HEK293 (cell line): ENCODE data around the gene MAP4K5.

Experiments used
- CTCF ChIA-PET: fragments of 350-600 bp; formaldehyde crosslinking; extraction: SDS; loops from one replicate; lab custom pipeline; 2021; ENCODE audit warnings: antibody characterized with exemption; lab: Yijun Ruan, JAX
- POLR2A ChIA-PET: fragments of 300-600 bp; formaldehyde crosslinking; extraction: SDS; loops from one replicate; lab custom pipeline; 2020; ENCODE audit warnings: antibody characterized with exemption, inconsistent platforms; lab: Yijun Ruan, JAX
- H3K27ac ChIP-seq: fragments of 200-500 bp; sonication (Bioruptor generic); 2 replicates; pipeline ENCODE4 v1.5.1; 2014; ENCODE audit warnings: low read depth, low read length, control low read depth, inconsistent platforms; ENCODE audit errors: extremely low read depth
- H3K36me3 ChIP-seq, 2 experiments: fragments of 200-500 bp in 1 of 2; sonication (Bioruptor generic) in 1 of 2; 1 replicate in 1 of 2; 2 replicates in 1 of 2; pipeline ENCODE4 v1.5.1; 2014 to 2017; ENCODE audit warnings: inconsistent platforms in 2 of 2, low read length in 2 of 2; ENCODE audit not compliant: control insufficient read depth in 2 of 2, insufficient read depth in 1 of 2
- H3K4me1 ChIP-seq: fragments of 200-500 bp; sonication (Bioruptor generic); 2 replicates; pipeline ENCODE4 v1.5.1; 2014; ENCODE audit warnings: mild to moderate bottlenecking, low read length, inconsistent platforms; ENCODE audit not compliant: control insufficient read depth, insufficient read depth
- H3K4me3 ChIP-seq: 2 replicates; pipeline ENCODE4 v1.5.1; 2011; ENCODE audit warnings: low read depth, mild to moderate bottlenecking, control low read depth, low read length, moderate library complexity
- H3K9me3 ChIP-seq: fragments of 200-500 bp; sonication (Bioruptor generic); 2 replicates; pipeline ENCODE4 v1.5.1; 2014; ENCODE audit warnings: low read depth, low read length, inconsistent platforms; ENCODE audit not compliant: control insufficient read depth, insufficient read depth
- GLI2 ChIP-seq: fragments of 450-650 bp; formaldehyde crosslinking; IDR thresholded peaks from 2 replicates; pipeline ENCODE4; 2017; ENCODE audit warnings: missing biosample characterization, missing genetic modification characterization, low read depth, borderline replicate concordance
- GLIS2 ChIP-seq: fragments of 450-650 bp; formaldehyde crosslinking; IDR thresholded peaks from 2 replicates; pipeline ENCODE4 v1.5.1; 2016; ENCODE audit warnings: missing biosample characterization, missing genetic modification characterization
- KLF1 ChIP-seq: fragments of 450-650 bp; formaldehyde crosslinking; IDR thresholded peaks from 2 replicates; pipeline ENCODE4 v1.5.1; 2016; ENCODE audit warnings: missing biosample characterization, missing genetic modification characterization
- MZF1 ChIP-seq: fragments of 450-650 bp; formaldehyde crosslinking; IDR thresholded peaks from 2 replicates; pipeline ENCODE4 v1.5.1; 2017; ENCODE audit warnings: missing biosample characterization, missing genetic modification characterization, borderline replicate concordance
- TRIM28 ChIP-seq: IDR thresholded peaks from 2 replicates; pipeline ENCODE4 v1.6.1; 2011; ENCODE audit warnings: low read length, control low read depth, borderline replicate concordance
- WT1 ChIP-seq: fragments of 450-650 bp; formaldehyde crosslinking; IDR thresholded peaks from 2 replicates; pipeline ENCODE4 v1.5.1; 2016; ENCODE audit warnings: missing biosample characterization, missing genetic modification characterization
- YY1 ChIP-seq: fragments of 450-650 bp; formaldehyde crosslinking; IDR thresholded peaks from 2 replicates; pipeline ENCODE4 v1.5.1; 2018; ENCODE audit warnings: missing biosample characterization, missing genetic modification characterization
- ZFHX2 ChIP-seq: fragments of 450-650 bp; formaldehyde crosslinking; conservative IDR thresholded peaks from 2 replicates; pipeline ENCODE4 v1.5.1; 2016; ENCODE audit warnings: missing biosample characterization, missing genetic modification characterization
- ZNF138 ChIP-seq: fragments of 450-650 bp; formaldehyde crosslinking; IDR thresholded peaks from 2 replicates; pipeline ENCODE4 v1.5.1; 2016; ENCODE audit warnings: missing biosample characterization, missing genetic modification characterization, borderline replicate concordance
- ZNF146 ChIP-seq: fragments of 450-650 bp; formaldehyde crosslinking; IDR thresholded peaks from 2 replicates; pipeline ENCODE4 v1.5.1; 2016; ENCODE audit warnings: missing biosample characterization, missing genetic modification characterization
- ZNF350 ChIP-seq: fragments of 450-650 bp; formaldehyde crosslinking; IDR thresholded peaks from 2 replicates; pipeline ENCODE4 v1.5.0; 2017; ENCODE audit warnings: missing biosample characterization, mild to moderate bottlenecking, missing genetic modification characterization
- ZNF354C ChIP-seq: fragments of 450-650 bp; formaldehyde crosslinking; IDR thresholded peaks from 2 replicates; pipeline ENCODE4 v1.5.1; 2016; ENCODE audit warnings: missing biosample characterization, missing genetic modification characterization, low read depth, borderline replicate concordance
- ZNF391 ChIP-seq: fragments of 450-650 bp; formaldehyde crosslinking; IDR thresholded peaks from 2 replicates; pipeline ENCODE4 v1.5.1; 2016; ENCODE audit warnings: low read depth, missing biosample characterization, missing genetic modification characterization, borderline replicate concordance
- ZNF426 ChIP-seq: fragments of 450-650 bp; formaldehyde crosslinking; IDR thresholded peaks from 2 replicates; pipeline ENCODE4 v1.5.1; 2017; ENCODE audit warnings: missing biosample characterization, missing genetic modification characterization, mild to moderate bottlenecking, inconsistent platforms, moderate library complexity
- ZNF473 ChIP-seq: fragments of 450-650 bp; formaldehyde crosslinking; IDR thresholded peaks from 2 replicates; pipeline ENCODE4 v1.5.1; 2017; ENCODE audit warnings: missing biosample characterization, missing genetic modification characterization
- ZNF544 ChIP-seq: fragments of 450-650 bp; formaldehyde crosslinking; IDR thresholded peaks from 2 replicates; pipeline ENCODE4 v1.5.0; 2017; ENCODE audit warnings: missing biosample characterization, missing genetic modification characterization
- ZNF621 ChIP-seq: fragments of 450-650 bp; formaldehyde crosslinking; IDR thresholded peaks from 2 replicates; pipeline ENCODE4 v1.5.1; 2017; ENCODE audit warnings: missing biosample characterization, missing genetic modification characterization
- ZNF701 ChIP-seq: fragments of 450-650 bp; formaldehyde crosslinking; IDR thresholded peaks from 2 replicates; pipeline ENCODE4 v1.5.1; 2016; ENCODE audit warnings: missing biosample characterization, missing genetic modification characterization
- ZNF768 ChIP-seq: fragments of 450-650 bp; formaldehyde crosslinking; IDR thresholded peaks from 2 replicates; pipeline ENCODE4 v1.5.1; 2018; ENCODE audit warnings: missing biosample characterization, mild to moderate bottlenecking, missing genetic modification characterization
- ZSCAN16 ChIP-seq: fragments of 450-650 bp; formaldehyde crosslinking; IDR thresholded peaks from 2 replicates; pipeline ENCODE4 v1.5.1; 2016; ENCODE audit warnings: missing biosample characterization, missing genetic modification characterization
- ZXDB ChIP-seq: fragments of 450-650 bp; formaldehyde crosslinking; IDR thresholded peaks from 2 replicates; pipeline ENCODE4 v1.5.1; 2016; ENCODE audit warnings: missing biosample characterization, missing genetic modification characterization
- TF ChIP-seq, protein P1 (sequence below): fragments of 450-650 bp; IDR thresholded peaks from 2 replicates; pipeline ENCODE4 v1.5.1; 2018; ENCODE audit warnings: missing biosample characterization, mild to moderate bottlenecking, missing genetic modification characterization
- TF ChIP-seq, protein P2 (sequence below): fragments of 450-650 bp; formaldehyde crosslinking; IDR thresholded peaks from 2 replicates; pipeline ENCODE4 v1.5.1; 2016; ENCODE audit warnings: missing biosample characterization, missing genetic modification characterization
- TF ChIP-seq, protein P3 (sequence below): fragments of 450-650 bp; formaldehyde crosslinking; IDR thresholded peaks from 2 replicates; pipeline ENCODE4 v1.5.1; 2016; ENCODE audit warnings: missing biosample characterization, missing genetic modification characterization
- TF ChIP-seq, protein P4 (sequence below): fragments of 450-650 bp; formaldehyde crosslinking; IDR thresholded peaks from 2 replicates; pipeline ENCODE4 v1.5.1; 2016; ENCODE audit warnings: missing biosample characterization, missing genetic modification characterization, low read depth
- TF ChIP-seq, protein P5 (sequence below): fragments of 450-650 bp; formaldehyde crosslinking; IDR thresholded peaks from 2 replicates; pipeline ENCODE4 v1.5.1; 2017; ENCODE audit warnings: missing biosample characterization, missing genetic modification characterization

MAP4K5 gene

DNA sequence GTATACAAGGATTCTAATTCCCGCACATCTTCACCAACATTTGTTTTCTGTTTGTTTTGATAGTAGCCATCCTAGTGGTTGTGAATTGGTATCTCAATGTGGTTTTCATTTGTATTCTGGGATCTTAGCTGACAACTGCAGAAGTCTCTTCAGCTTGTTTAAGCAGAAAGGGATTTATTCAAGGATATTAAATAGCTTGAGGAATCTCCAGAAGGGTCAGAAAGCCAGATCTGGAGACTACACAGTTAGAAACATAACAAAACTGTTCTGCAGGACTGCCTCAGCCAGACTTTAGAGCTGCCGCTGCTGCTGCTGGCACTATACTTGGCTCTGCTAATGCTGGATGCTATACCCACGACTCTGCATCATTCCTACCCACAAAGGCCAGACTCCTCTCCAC is 122.3 kb downstream of the MAP4K5 start:
- Histone ChIP-seq H3K27ac (no peak overlapping the region), H3K4me3 (no peak overlapping the region), H3K4me1 (no peaks in the 10 kb centered on the region), H3K9me3 (no peaks in the 10 kb centered on the region), H3K36me3 (no peaks in the 10 kb centered on the region; a peak in 1 of 3 replicates)
- ChIA-PET POLR2A (no interaction called here), CTCF (no interaction called here)
- TF ChIP-seq ZNF391 (tag by site-specific recombination): no peak
- TF ChIP-seq ZXDB (tag by site-specific recombination): no peak
- TF ChIP-seq ZNF146 (tag by site-specific recombination): no peak
- TF ChIP-seq, protein P1, sequence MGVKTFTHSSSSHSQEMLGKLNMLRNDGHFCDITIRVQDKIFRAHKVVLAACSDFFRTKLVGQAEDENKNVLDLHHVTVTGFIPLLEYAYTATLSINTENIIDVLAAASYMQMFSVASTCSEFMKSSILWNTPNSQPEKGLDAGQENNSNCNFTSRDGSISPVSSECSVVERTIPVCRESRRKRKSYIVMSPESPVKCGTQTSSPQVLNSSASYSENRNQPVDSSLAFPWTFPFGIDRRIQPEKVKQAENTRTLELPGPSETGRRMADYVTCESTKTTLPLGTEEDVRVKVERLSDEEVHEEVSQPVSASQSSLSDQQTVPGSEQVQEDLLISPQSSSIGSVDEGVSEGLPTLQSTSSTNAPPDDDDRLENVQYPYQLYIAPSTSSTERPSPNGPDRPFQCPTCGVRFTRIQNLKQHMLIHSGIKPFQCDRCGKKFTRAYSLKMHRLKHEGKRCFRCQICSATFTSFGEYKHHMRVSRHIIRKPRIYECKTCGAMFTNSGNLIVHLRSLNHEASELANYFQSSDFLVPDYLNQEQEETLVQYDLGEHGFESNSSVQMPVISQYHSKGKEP (tag by site-specific recombination): no peak
- TF ChIP-seq ZFHX2 (tag by site-specific recombination): no peak
- TF ChIP-seq ZNF138 (tag by site-specific recombination): no peak
- TF ChIP-seq TRIM28: no peak
- no peak for TF ChIP-seq ZNF354C (tag by site-specific recombination)
- TF ChIP-seq ZNF544 (tag by site-specific recombination): no peak
- no peak for TF ChIP-seq ZNF473 (tag by site-specific recombination)
- TF ChIP-seq, protein P2, sequence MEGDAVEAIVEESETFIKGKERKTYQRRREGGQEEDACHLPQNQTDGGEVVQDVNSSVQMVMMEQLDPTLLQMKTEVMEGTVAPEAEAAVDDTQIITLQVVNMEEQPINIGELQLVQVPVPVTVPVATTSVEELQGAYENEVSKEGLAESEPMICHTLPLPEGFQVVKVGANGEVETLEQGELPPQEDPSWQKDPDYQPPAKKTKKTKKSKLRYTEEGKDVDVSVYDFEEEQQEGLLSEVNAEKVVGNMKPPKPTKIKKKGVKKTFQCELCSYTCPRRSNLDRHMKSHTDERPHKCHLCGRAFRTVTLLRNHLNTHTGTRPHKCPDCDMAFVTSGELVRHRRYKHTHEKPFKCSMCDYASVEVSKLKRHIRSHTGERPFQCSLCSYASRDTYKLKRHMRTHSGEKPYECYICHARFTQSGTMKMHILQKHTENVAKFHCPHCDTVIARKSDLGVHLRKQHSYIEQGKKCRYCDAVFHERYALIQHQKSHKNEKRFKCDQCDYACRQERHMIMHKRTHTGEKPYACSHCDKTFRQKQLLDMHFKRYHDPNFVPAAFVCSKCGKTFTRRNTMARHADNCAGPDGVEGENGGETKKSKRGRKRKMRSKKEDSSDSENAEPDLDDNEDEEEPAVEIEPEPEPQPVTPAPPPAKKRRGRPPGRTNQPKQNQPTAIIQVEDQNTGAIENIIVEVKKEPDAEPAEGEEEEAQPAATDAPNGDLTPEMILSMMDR: no peak

DNA sequence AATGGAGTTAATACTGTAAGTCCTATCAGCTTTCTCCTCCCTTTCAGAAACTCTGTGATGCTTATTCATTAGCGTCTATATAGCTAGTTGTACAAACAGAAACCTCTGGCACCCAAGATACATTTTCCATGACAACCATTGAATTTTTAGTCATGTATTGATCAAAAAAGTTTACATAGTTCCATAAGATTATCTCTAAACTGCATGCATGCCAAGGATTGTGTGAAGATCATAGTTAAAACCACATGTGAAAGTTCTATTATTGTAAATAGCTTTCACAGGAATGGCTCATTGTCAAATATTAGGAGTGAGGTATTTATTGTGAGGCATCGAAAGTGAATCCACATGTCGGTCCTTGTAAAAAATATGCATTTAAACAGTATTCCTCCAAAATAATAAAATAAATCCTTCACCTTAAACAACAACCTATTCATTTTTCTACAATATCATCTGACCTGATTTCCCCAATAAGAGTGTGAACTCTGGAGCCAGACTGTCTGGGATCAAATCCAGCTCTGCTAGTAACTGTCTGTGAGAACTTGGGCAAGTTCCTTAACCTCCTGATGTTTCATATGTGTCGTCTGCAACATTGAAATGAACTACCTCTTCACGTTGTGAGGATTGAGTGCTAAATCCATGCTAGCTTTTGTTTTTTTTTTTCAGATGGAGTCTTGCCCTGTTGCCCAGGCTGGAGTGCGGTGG is 125.1 kb downstream of the MAP4K5 start:
- Histone ChIP-seq H3K9me3 (no peaks in the 10 kb centered on the region), H3K36me3 (no peaks in the 10 kb centered on the region; a peak in 1 of 3 replicates), H3K4me3 (no peak overlapping the region), H3K4me1 (no peaks in the 10 kb centered on the region), H3K27ac (no peak overlapping the region)
- POLR2A ChIA-PET: no interaction called here
- CTCF ChIA-PET: no interaction called here
- TF ChIP-seq, protein P3, sequence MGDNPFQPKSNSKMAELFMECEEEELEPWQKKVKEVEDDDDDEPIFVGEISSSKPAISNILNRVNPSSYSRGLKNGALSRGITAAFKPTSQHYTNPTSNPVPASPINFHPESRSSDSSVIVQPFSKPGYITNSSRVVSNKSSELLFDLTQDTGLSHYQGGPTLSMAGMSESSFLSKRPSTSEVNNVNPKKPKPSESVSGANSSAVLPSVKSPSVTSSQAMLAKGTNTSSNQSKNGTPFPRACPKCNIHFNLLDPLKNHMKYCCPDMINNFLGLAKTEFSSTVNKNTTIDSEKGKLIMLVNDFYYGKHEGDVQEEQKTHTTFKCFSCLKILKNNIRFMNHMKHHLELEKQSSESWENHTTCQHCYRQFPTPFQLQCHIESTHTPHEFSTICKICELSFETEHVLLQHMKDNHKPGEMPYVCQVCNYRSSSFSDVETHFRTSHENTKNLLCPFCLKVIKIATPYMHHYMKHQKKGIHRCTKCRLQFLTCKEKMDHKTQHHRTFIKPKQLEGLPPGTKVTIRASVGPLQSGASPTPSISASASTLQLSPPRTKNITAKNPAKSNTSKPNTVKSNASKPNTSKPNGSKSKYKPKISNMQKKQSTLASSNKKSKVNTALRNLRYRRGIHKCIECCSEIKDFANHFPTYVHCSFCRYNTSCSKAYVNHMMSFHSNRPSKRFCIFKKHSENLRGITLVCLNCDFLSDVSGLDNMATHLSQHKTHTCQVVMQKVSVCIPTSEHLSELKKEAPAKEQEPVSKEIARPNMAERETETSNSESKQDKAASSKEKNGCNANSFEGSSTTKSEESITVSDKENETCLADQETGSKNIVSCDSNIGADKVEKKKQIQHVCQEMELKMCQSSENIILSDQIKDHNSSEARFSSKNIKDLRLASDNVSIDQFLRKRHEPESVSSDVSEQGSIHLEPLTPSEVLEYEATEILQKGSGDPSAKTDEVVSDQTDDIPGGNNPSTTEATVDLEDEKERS (tag by site-specific recombination): no peak
- TF ChIP-seq GLIS2 (tag by site-specific recombination) (no peak), ZNF426 (tag by site-specific recombination) (no peak), KLF1 (tag by site-specific recombination) (no peak), ZNF350 (tag by site-specific recombination) (no peak), MZF1 (tag by site-specific recombination) (no peak), ZNF701 (tag by site-specific recombination) (no peak), ZNF621 (tag by site-specific recombination) (no peak), YY1 (tag by site-specific recombination) (no peak), GLI2 (tag by site-specific recombination) (no peak), WT1 (tag by site-specific recombination) (no peak), ZSCAN16 (no peak), ZNF768 (tag by site-specific recombination) (no peak)
- TF ChIP-seq, protein P4, sequence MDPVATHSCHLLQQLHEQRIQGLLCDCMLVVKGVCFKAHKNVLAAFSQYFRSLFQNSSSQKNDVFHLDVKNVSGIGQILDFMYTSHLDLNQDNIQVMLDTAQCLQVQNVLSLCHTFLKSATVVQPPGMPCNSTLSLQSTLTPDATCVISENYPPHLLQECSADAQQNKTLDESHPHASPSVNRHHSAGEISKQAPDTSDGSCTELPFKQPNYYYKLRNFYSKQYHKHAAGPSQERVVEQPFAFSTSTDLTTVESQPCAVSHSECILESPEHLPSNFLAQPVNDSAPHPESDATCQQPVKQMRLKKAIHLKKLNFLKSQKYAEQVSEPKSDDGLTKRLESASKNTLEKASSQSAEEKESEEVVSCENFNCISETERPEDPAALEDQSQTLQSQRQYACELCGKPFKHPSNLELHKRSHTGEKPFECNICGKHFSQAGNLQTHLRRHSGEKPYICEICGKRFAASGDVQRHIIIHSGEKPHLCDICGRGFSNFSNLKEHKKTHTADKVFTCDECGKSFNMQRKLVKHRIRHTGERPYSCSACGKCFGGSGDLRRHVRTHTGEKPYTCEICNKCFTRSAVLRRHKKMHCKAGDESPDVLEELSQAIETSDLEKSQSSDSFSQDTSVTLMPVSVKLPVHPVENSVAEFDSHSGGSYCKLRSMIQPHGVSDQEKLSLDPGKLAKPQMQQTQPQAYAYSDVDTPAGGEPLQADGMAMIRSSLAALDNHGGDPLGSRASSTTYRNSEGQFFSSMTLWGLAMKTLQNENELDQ (tag by site-specific recombination): no peak
- TF ChIP-seq, protein P5, sequence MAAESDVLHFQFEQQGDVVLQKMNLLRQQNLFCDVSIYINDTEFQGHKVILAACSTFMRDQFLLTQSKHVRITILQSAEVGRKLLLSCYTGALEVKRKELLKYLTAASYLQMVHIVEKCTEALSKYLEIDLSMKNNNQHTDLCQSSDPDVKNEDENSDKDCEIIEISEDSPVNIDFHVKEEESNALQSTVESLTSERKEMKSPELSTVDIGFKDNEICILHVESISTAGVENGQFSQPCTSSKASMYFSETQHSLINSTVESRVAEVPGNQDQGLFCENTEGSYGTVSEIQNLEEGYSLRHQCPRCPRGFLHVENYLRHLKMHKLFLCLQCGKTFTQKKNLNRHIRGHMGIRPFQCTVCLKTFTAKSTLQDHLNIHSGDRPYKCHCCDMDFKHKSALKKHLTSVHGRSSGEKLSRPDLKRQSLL: no peak
